Upper lobe of left lung (tissue), 6 donors: ENCODE data around the gene HNRNPM. TPM values are rescaled to one million over a fixed set of nuclear protein-coding genes. Genes with fewer than 3 reads are reported as not detected.
A peak's percentile ranks its signal among the peaks of the same experiment; 100 is the strongest.

ENCODE experiments used
- ATAC-seq, 2 donors: fragments of 200-7000 bp; cut with Tn5 transposase; one replicate each; pipeline ENCODE4 v1.9.1; 2022; ENCODE audit warnings: mild to moderate bottlenecking in 2 of 2, moderate library complexity in 2 of 2; ENCODE audit not compliant: low FRiP score in 2 of 2
- DNase-seq, 2 donors: peaks; one replicate each; pipeline ENCODE4 v3.0.0-alpha.2; 2019 to 2020
- H3K27ac ChIP-seq, 4 donors: fragments of 200-600 bp; sonication (generic); one replicate each; pipeline ENCODE4 v1.5.1; 2016 to 2019
- H3K27me3 ChIP-seq, 4 donors: fragments of 200-600 bp; sonication (generic); one replicate each; pipeline ENCODE4 v1.5.1; 2017 to 2019
- H3K36me3 ChIP-seq, 4 donors: fragments of 200-600 bp; sonication (generic); one replicate each; pipeline ENCODE4 v1.5.1; 2016 to 2019
- H3K4me1 ChIP-seq, 4 donors: fragments of 200-600 bp; sonication (generic); one replicate each; pipeline ENCODE4 v1.5.1; 2018 to 2019
- H3K4me3 ChIP-seq, 4 donors: fragments of 200-600 bp; sonication (generic); one replicate each; pipeline ENCODE4 v1.5.1; 2017 to 2019; ENCODE audit warnings: mild to moderate bottlenecking in 2 of 4, moderate library complexity in 1 of 4
- H3K9me3 ChIP-seq, 4 donors: fragments of 200-600 bp; sonication (generic); one replicate each; pipeline ENCODE4 v1.5.1; 2018 to 2019
- EP300 ChIP-seq, 4 donors: sonication (generic); formaldehyde crosslinking; IDR thresholded peaks; one replicate each; pipeline ENCODE4 v1.5.1; 2017; ENCODE audit warnings: antibody characterized with exemption in 4 of 4, control low read depth in 2 of 4
- POLR2A ChIP-seq, 4 donors: fragments of 450-650 bp; IDR thresholded peaks; one replicate each; pipeline ENCODE4 v1.5.1; 2016 to 2017; ENCODE audit warnings: antibody characterized with exemption in 4 of 4, mild to moderate bottlenecking in 2 of 4
- POLR2AphosphoS5 ChIP-seq, 2 donors: sonication (generic); formaldehyde crosslinking; IDR thresholded peaks; one replicate each; pipeline ENCODE4 v1.5.1; 2017; ENCODE audit warnings: antibody characterized with exemption in 2 of 2
- WGBS, 2 donors: methylation state at CpG; one replicate each; pipeline ENCODE4 v1.1.5; 2017 to 2018; 5-methylcytosine and 5-hydroxymethylcytosine counted together
- total RNA-seq, 6 donors: library from RNA; depleted of rRNA in 4 of 6; stranded (reverse); fragments of >200 nt in 4 of 6; gene quantifications; one replicate each; pipeline versions ENCODE4 v1.1.0 to v1.2.1, GENCODE V29; 2016 to 2021
- TF ChIP-seq, protein P1 (sequence below), 6 experiments: fragments of 450-650 bp in 4 of 6; fragments of 200-600 bp in 2 of 6; sonication (generic) in 2 of 6; IDR thresholded peaks; one replicate each; pipeline ENCODE4 v1.5.1; 2016 to 2019; ENCODE audit warnings: antibody characterized with exemption in 6 of 6
- donor health status: DM: no; HTN: no; CAD: no; lungs with moderate emphysema.
- donor health status: DM: no; HTN: yes; CAD: no; lungs with severe emphysema.

The HNRNPM gene
- total RNA-seq, 6 donors from 2014 or later: 95.2 to 188 (median 149) TPM

- DNase-seq: peak; percentile 97 to 99
- peaks cover 19 to 35% (median 29%) of the 10 kb centered on the region in 4 donors for H3K4me1 ChIP-seq
- H3K4me3 ChIP-seq: peak within 1 kb of the TSS; percentile 37 to 98 (median 94)
- H3K9me3 ChIP-seq: no peaks in the 10 kb centered on the region
- peak; percentile 100 for ATAC-seq
- H3K27me3 ChIP-seq: no peaks in the 10 kb centered on the region
- TF ChIP-seq, protein P1, sequence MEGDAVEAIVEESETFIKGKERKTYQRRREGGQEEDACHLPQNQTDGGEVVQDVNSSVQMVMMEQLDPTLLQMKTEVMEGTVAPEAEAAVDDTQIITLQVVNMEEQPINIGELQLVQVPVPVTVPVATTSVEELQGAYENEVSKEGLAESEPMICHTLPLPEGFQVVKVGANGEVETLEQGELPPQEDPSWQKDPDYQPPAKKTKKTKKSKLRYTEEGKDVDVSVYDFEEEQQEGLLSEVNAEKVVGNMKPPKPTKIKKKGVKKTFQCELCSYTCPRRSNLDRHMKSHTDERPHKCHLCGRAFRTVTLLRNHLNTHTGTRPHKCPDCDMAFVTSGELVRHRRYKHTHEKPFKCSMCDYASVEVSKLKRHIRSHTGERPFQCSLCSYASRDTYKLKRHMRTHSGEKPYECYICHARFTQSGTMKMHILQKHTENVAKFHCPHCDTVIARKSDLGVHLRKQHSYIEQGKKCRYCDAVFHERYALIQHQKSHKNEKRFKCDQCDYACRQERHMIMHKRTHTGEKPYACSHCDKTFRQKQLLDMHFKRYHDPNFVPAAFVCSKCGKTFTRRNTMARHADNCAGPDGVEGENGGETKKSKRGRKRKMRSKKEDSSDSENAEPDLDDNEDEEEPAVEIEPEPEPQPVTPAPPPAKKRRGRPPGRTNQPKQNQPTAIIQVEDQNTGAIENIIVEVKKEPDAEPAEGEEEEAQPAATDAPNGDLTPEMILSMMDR (IDR thresholded peaks at IDR 0.05): peak; percentile 45 to 75 (median 65)
- TF ChIP-seq EP300 (IDR thresholded peaks at IDR 0.05) (no peak), POLR2AphosphoS5 (IDR thresholded peaks at IDR 0.05) (peak in 1 of 2 donors; percentile 34), POLR2A (IDR thresholded peaks at IDR 0.05) (peak in 3 of 4 donors; percentile 24 to 76 (median 46))
- WGBS, 2 donors: 7 to 26% methylated on average over 16 to 45 of the region's 89 CpGs
- no peaks in the 10 kb centered on the region for H3K36me3 ChIP-seq
- H3K27ac ChIP-seq: peak within 1 kb of the TSS; percentile 72 to 81 (median 78)
These were observed 31.8 kb upstream of the HNRNPM start, which contains the start of gene MARCHF2 for GRCh38 chr19:8412783-8413628. TSS of gene MARCHF2 (plus strand) at chr19:8413305. CDS start at chr19:8421841, 8,536 bp downstream.

DNA sequence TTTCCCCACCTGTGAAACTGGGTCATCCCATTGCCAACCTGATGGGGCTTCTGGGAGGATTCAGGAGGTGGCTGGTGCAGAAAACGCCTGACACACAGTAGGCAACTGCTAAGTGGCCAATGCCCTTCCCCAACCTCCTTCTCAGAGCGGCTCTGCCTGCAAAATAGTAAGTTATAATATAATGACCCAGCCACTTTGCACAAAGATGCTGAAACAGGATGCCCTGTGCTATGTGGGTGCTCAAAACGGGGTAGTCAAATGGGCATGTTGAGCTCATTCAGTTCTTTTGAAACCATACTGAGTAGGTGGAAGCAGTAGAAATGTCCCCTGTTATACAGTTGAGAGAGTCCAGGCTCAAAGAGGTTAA lies 31.2 kb upstream of the HNRNPM start:
- peak overlapping the region; percentile 37 to 98 (median 94) for H3K4me3 ChIP-seq
- H3K36me3 ChIP-seq: peaks cover 0 to 2% (median under 1%) of the 10 kb centered on the region in 4 donors
- WGBS, 2 donors: 16 to 21% methylated on average over 3 of the region's 3 CpGs
- no peak for ATAC-seq
- peaks cover 23 to 40% (median 35%) of the 10 kb centered on the region in 4 donors for H3K4me1 ChIP-seq
- no peaks in the 10 kb centered on the region for H3K27me3 ChIP-seq
- H3K9me3 ChIP-seq: no peaks in the 10 kb centered on the region
- peak overlapping the region; percentile 72 to 81 (median 78) for H3K27ac ChIP-seq
- no peak for DNase-seq
- no peak for TF ChIP-seq POLR2A (IDR thresholded peaks at IDR 0.05)
- TF ChIP-seq POLR2AphosphoS5 (IDR thresholded peaks at IDR 0.05): no peak
- TF ChIP-seq, protein P1 (IDR thresholded peaks at IDR 0.05): no peak
- TF ChIP-seq EP300 (IDR thresholded peaks at IDR 0.05): no peak

DNA sequence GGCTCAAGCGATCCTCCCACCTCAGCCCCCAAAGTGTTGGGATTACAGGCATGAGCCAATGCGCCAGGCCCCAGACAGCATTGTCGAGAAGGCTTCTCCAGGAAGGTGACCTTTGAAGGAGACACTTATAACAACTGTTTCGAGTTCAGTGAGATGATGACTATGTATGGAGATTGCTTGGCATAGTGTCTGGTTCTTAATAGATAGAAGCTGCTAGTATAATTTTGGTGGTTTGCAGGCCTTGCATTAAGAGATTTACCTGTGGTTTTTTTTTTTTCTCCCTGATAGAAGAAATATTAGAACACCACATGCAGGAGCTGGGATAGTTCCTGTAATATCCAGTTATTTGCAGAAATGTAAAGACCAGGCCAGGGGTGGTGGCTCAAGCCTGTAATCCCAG lies 28.0 kb upstream of the HNRNPM start:
- no peaks in the 10 kb centered on the region for H3K27me3 ChIP-seq
- DNase-seq (no peak), ATAC-seq (no peak)
- peak overlapping the region in 1 of 4 donors; percentile 27 for H3K27ac ChIP-seq
- H3K9me3 ChIP-seq: no peaks in the 10 kb centered on the region
- TF ChIP-seq POLR2A (IDR thresholded peaks at IDR 0.05) (no peak), EP300 (IDR thresholded peaks at IDR 0.05) (no peak)
- no peak overlapping the region for H3K4me3 ChIP-seq
- WGBS, 2 donors: 74 to 92% methylated on average over 4 of the region's 4 CpGs
- peaks cover 0 to 13% (median 8%) of the 10 kb centered on the region in 4 donors for H3K36me3 ChIP-seq
- H3K4me1 ChIP-seq: peaks cover 26 to 46% (median 40%) of the 10 kb centered on the region in 4 donors

DNA sequence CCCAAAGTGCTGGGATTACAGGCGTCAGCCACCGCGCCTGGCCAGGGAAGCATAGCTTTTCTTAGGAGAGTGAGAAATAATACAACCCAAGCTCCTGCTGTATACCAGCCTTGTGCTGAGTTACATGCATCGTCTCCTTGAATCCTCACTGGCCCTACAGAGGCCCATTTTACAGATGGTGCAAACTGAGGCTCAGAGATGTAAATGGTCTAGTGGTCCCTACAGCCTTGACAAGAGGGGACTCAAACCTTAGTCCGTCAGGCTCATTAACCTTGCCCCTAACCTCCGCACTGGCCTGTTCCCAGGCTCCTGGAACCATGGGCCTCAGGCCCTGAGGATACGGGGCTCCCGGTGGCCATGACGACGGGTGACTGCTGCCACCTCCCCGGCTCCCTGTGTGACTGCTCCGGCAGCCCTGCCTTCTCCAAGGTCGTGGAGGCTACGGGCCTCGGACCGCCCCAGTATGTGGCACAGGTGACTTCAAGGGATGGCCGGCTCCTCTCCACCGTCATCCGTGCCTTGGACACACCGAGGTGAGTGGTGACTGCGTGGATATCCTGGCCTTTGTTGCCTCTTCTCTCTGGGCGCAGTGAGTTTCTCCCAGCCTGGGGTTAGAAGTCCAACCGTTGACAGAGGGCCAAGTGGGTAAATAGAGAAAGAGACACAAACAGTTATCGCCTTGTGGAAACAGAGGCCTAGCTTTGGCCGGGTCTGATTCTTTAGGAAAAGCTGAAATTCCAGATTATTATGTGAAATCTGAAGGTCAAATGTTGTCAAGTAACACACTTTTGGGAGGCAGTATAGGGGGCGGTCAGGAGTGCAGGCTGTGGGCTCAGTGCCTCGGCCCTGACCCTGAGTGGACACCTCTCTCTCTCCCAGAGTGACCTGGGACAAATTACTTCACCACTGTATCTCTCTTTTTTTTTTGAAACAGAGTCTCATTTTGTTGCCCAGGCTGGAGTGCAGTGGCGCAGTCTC lies 23.0 kb upstream of the HNRNPM start:
- DNase-seq (peak in 1 of 2 donors; percentile 66), ATAC-seq (no peak)
- TF ChIP-seq POLR2AphosphoS5 (IDR thresholded peaks at IDR 0.05) (no peak), POLR2A (IDR thresholded peaks at IDR 0.05) (no peak), EP300 (IDR thresholded peaks at IDR 0.05) (no peak)
- TF ChIP-seq, protein P1 (IDR thresholded peaks at IDR 0.05): no peak
- Histone ChIP-seq H3K4me1 (peaks cover 29 to 43% (median 34%) of the 10 kb centered on the region in 4 donors), H3K9me3 (no peaks in the 10 kb centered on the region), H3K36me3 (peaks cover 0 to 29% (median 17%) of the 10 kb centered on the region in 4 donors), H3K4me3 (no peak overlapping the region), H3K27ac (no peak overlapping the region), H3K27me3 (no peaks in the 10 kb centered on the region)
- 94 to 95% methylated on average over 16 to 23 of the region's 28 CpGs for WGBS, 2 donors
